Measurements from ENCODE around the gene S100Z.

DNA sequence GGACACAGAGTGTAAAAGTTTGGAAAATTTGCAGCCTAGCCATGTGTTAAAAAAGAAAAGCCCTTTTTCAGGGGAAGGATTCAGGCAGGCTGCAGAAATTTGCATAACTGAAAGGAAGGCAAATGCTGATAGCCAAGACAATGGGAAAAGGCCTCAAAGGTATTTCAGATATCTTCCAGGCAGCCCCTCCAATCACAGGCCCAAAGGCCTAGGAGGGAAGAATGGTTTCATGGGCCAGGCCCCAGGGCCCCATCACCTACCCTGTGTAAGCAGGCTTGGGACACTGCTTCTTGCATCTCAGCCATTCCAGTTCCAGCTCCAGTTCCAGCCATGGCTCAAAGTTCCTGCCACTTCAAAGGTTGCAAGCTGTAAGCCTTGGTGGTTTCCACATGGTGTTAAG lies 4.8 kb downstream of the S100Z start:
- TF ChIP-seq FOXP1 (CRISPR knock-in tag; IDR thresholded peaks at IDR 0.05; ENCODE audit: borderline replicate concordance): no peak
- TF ChIP-seq, protein P1, sequence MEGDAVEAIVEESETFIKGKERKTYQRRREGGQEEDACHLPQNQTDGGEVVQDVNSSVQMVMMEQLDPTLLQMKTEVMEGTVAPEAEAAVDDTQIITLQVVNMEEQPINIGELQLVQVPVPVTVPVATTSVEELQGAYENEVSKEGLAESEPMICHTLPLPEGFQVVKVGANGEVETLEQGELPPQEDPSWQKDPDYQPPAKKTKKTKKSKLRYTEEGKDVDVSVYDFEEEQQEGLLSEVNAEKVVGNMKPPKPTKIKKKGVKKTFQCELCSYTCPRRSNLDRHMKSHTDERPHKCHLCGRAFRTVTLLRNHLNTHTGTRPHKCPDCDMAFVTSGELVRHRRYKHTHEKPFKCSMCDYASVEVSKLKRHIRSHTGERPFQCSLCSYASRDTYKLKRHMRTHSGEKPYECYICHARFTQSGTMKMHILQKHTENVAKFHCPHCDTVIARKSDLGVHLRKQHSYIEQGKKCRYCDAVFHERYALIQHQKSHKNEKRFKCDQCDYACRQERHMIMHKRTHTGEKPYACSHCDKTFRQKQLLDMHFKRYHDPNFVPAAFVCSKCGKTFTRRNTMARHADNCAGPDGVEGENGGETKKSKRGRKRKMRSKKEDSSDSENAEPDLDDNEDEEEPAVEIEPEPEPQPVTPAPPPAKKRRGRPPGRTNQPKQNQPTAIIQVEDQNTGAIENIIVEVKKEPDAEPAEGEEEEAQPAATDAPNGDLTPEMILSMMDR (IDR thresholded peaks at IDR 0.05): no peak
- TF ChIP-seq AFF4 (CRISPR knock-in tag; IDR thresholded peaks at IDR 0.05; ENCODE audit: borderline replicate concordance): no peak
- TF ChIP-seq E2F5 (CRISPR knock-in tag; IDR thresholded peaks at IDR 0.05): no peak
- TF ChIP-seq ATF3 (CRISPR knock-in tag; conservative IDR thresholded peaks at IDR 0.05): no peak
